GM12891 (cell line): Measurements from ENCODE around the gene HKDC1.

Source experiments
- POLR2A ChIP-seq: IDR thresholded peaks from 2 replicates; pipeline ENCODE4 v1.6.1; 2011; ENCODE audit warnings: low read depth, low read length, control low read depth
- POLR2AphosphoS5 ChIP-seq: IDR thresholded peaks from 2 replicates; pipeline ENCODE4 v1.6.1; 2011; ENCODE audit warnings: low read depth, low read length, control low read depth
- TAF1 ChIP-seq: IDR thresholded peaks from 2 replicates; pipeline ENCODE4 v1.6.1; 2011; ENCODE audit warnings: low read depth, low read length, control low read depth

DNA sequence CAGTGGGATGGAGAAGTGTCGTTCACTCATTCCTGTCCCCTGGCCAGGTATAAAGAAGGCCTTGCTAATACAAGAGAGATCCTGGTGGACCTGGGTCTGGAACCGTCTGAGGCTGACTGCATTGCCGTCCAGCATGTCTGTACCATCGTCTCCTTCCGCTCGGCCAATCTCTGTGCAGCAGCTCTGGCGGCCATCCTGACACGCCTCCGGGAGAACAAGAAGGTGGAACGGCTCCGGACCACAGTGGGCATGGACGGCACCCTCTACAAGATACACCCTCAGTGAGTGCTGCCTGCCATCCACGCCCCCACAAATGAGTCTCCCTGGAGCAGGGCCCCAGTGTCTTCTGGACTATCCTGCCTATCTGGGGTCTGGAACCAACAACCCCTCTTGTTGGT, 27.2 kb downstream of the HKDC1 start:
- TF ChIP-seq POLR2AphosphoS5 (no peak), POLR2A (no peak), TAF1 (no peak)
